Measurements from ENCODE around the gene KIF6.

The KIF6 gene

GRCh38 chr6:39724787-39725631 is at the start of gene KIF6:
KIF6 (minus strand) TSS chr6:39725408; CDS start chr6:39725310, 98 bp downstream.
- no peaks in the 10 kb centered on the region for H3K36me3 Mint-ChIP-seq
- CTCF ChIA-PET = no interaction called here
- H3K27me3 Mint-ChIP-seq = peaks cover 9% of the 10 kb centered on the region
- DNase-seq = peak; percentile 89
- H3K9me3 Mint-ChIP-seq = no peaks in the 10 kb centered on the region
- H3K4me1 Mint-ChIP-seq = peaks cover 10% of the 10 kb centered on the region
- peak within 1 kb of the TSS; percentile 33 for H3K27ac Mint-ChIP-seq
- H3K4me3 Mint-ChIP-seq = peak within 1 kb of the TSS; percentile 94

- DNase-seq = no peak
- H3K36me3 Mint-ChIP-seq = no peaks in the 10 kb centered on the region
- H3K27me3 Mint-ChIP-seq = peaks cover 6% of the 10 kb centered on the region
- CTCF ChIA-PET = no interaction called here
- no peaks in the 10 kb centered on the region for H3K4me1 Mint-ChIP-seq
- H3K9me3 Mint-ChIP-seq = no peaks in the 10 kb centered on the region
- no peak overlapping the region for H3K4me3 Mint-ChIP-seq
- H3K27ac Mint-ChIP-seq = no peak overlapping the region
Measured at GRCh38 chr6:39773782-39774181, 48.6 kb upstream of the KIF6 start.

- Mint-ChIP-seq H3K9me3 (no peaks in the 10 kb centered on the region), H3K27me3 (peaks cover 6% of the 10 kb centered on the region), H3K36me3 (no peaks in the 10 kb centered on the region), H3K27ac (no peak overlapping the region), H3K4me3 (no peak overlapping the region), H3K4me1 (no peaks in the 10 kb centered on the region)
- CTCF ChIA-PET = no interaction called here
- DNase-seq = no peak
Measured at GRCh38 chr6:39772559-39773273, 47.5 kb upstream of the KIF6 start.

GRCh38 chr6:39770446-39770845 is 45.2 kb upstream of the KIF6 start:
- H3K9me3 Mint-ChIP-seq = no peaks in the 10 kb centered on the region
- no peaks in the 10 kb centered on the region for H3K4me1 Mint-ChIP-seq
- H3K27ac Mint-ChIP-seq = no peak overlapping the region
- DNase-seq = no peak
- H3K27me3 Mint-ChIP-seq = peaks cover 6% of the 10 kb centered on the region
- no peak overlapping the region for H3K4me3 Mint-ChIP-seq
- CTCF ChIA-PET = no interaction called here
- H3K36me3 Mint-ChIP-seq = no peaks in the 10 kb centered on the region

- CTCF ChIA-PET = no interaction called here
- DNase-seq = no peak
- no peaks in the 10 kb centered on the region for H3K9me3 Mint-ChIP-seq
- H3K27ac Mint-ChIP-seq = no peak overlapping the region
- peaks cover 2% of the 10 kb centered on the region for H3K27me3 Mint-ChIP-seq
- H3K4me3 Mint-ChIP-seq = no peak overlapping the region
- H3K4me1 Mint-ChIP-seq = no peaks in the 10 kb centered on the region
- no peaks in the 10 kb centered on the region for H3K36me3 Mint-ChIP-seq
Measured at GRCh38 chr6:39769012-39769411, 43.8 kb upstream of the KIF6 start.

GRCh38 chr6:39765508-39766065 is 40.4 kb upstream of the KIF6 start:
- DNase-seq = no peak
- Mint-ChIP-seq H3K9me3 (no peaks in the 10 kb centered on the region), H3K27ac (no peak overlapping the region), H3K4me3 (no peak overlapping the region), H3K27me3 (no peaks in the 10 kb centered on the region), H3K36me3 (no peaks in the 10 kb centered on the region), H3K4me1 (no peaks in the 10 kb centered on the region)
- CTCF ChIA-PET = no interaction called here

GRCh38 chr6:39760226-39760952 is 35.2 kb upstream of the KIF6 start:
- no peaks in the 10 kb centered on the region for H3K27me3 Mint-ChIP-seq
- H3K4me1 Mint-ChIP-seq = no peaks in the 10 kb centered on the region
- H3K36me3 Mint-ChIP-seq = no peaks in the 10 kb centered on the region
- DNase-seq = no peak
- CTCF ChIA-PET = no interaction called here
- no peak overlapping the region for H3K27ac Mint-ChIP-seq
- H3K4me3 Mint-ChIP-seq = no peak overlapping the region
- H3K9me3 Mint-ChIP-seq = no peaks in the 10 kb centered on the region

GRCh38 chr6:39758905-39759605 is 33.8 kb upstream of the KIF6 start:
- no peaks in the 10 kb centered on the region for H3K36me3 Mint-ChIP-seq
- H3K4me3 Mint-ChIP-seq = no peak overlapping the region
- no peaks in the 10 kb centered on the region for H3K4me1 Mint-ChIP-seq
- no peak overlapping the region for H3K27ac Mint-ChIP-seq
- H3K27me3 Mint-ChIP-seq = no peaks in the 10 kb centered on the region
- CTCF ChIA-PET = no interaction called here
- no peaks in the 10 kb centered on the region for H3K9me3 Mint-ChIP-seq
- DNase-seq = no peak

- Mint-ChIP-seq H3K27ac (no peak overlapping the region), H3K9me3 (no peaks in the 10 kb centered on the region), H3K4me1 (no peaks in the 10 kb centered on the region), H3K27me3 (peaks cover 7% of the 10 kb centered on the region), H3K4me3 (no peak overlapping the region), H3K36me3 (no peaks in the 10 kb centered on the region)
- DNase-seq = no peak
- CTCF ChIA-PET = no interaction called here
Measured at GRCh38 chr6:39756582-39756981, 31.4 kb upstream of the KIF6 start.

GRCh38 chr6:39755231-39755630 is 30.0 kb upstream of the KIF6 start:
- Mint-ChIP-seq H3K27ac (no peak overlapping the region), H3K36me3 (no peaks in the 10 kb centered on the region), H3K9me3 (no peaks in the 10 kb centered on the region), H3K4me1 (no peaks in the 10 kb centered on the region), H3K27me3 (peaks cover 7% of the 10 kb centered on the region), H3K4me3 (no peak overlapping the region)
- no peak for DNase-seq
- CTCF ChIA-PET = no interaction called here

GRCh38 chr6:39754514-39755115 is 29.4 kb upstream of the KIF6 start:
- Mint-ChIP-seq H3K27me3 (peaks cover 7% of the 10 kb centered on the region), H3K4me1 (no peaks in the 10 kb centered on the region), H3K36me3 (no peaks in the 10 kb centered on the region), H3K27ac (no peak overlapping the region), H3K4me3 (no peak overlapping the region), H3K9me3 (no peaks in the 10 kb centered on the region)
- no peak for DNase-seq
- CTCF ChIA-PET = no interaction called here

GRCh38 chr6:39753725-39754045 is 28.5 kb upstream of the KIF6 start:
- no peak overlapping the region for H3K27ac Mint-ChIP-seq
- DNase-seq = no peak
- H3K9me3 Mint-ChIP-seq = no peaks in the 10 kb centered on the region
- CTCF ChIA-PET = no interaction called here
- H3K4me1 Mint-ChIP-seq = no peaks in the 10 kb centered on the region
- H3K27me3 Mint-ChIP-seq = peaks cover 7% of the 10 kb centered on the region
- H3K36me3 Mint-ChIP-seq = no peaks in the 10 kb centered on the region
- no peak overlapping the region for H3K4me3 Mint-ChIP-seq

- H3K36me3 Mint-ChIP-seq = no peaks in the 10 kb centered on the region
Measured at GRCh38 chr6:39752835-39753724, 27.9 kb upstream of the KIF6 start.

More at GRCh38 chr6:39752835-39753724, 27.9 kb upstream of the KIF6 start:
- Mint-ChIP-seq H3K27ac (no peak overlapping the region), H3K27me3 (peaks cover 7% of the 10 kb centered on the region), H3K4me3 (no peak overlapping the region), H3K9me3 (no peaks in the 10 kb centered on the region), H3K4me1 (no peaks in the 10 kb centered on the region)
- CTCF ChIA-PET = no interaction called here
- no peak for DNase-seq
